H1 (cell line): ENCODE measurements around the gene TMEM120A. TPM values are rescaled to one million over a fixed set of nuclear protein-coding genes. Genes with fewer than 3 reads are reported as not detected.

ENCODE experiments used
- CTCF ChIA-PET: fragments of 300-600 bp; sonication (Branson Sonifier 250); formaldehyde crosslinking; loops from one replicate; lab custom pipeline; 2021; ENCODE audit not compliant: partially characterized antibody; lab: Charles Lee
- POLR2A ChIA-PET: fragments of 300-600 bp; sonication (Branson Sonifier 250); formaldehyde crosslinking; loops from one replicate; lab custom pipeline; 2021; ENCODE audit warnings: inconsistent platforms; ENCODE audit not compliant: partially characterized antibody; lab: Charles Lee
- DNase-seq, 2 experiments: peaks; one replicate each; pipeline versions ENCODE4 v3.0.0 to v3.0.0-alpha.2; 2010 to 2022; ENCODE audit warnings: low spot score in 2 of 2, low read depth in 1 of 2, mixed read lengths in 1 of 2
- FAIRE-seq: peaks from 2 replicates; lab custom pipeline; 2011; peaks lifted over from hg19 to GRCh38; lab: Jason Lieb, UNC
- H2AFZ ChIP-seq: 2 replicates; pipeline ENCODE4 v1.8.1; 2012; ENCODE audit warnings: low read length, inconsistent platforms
- H2AK5ac ChIP-seq: 2 replicates; pipeline ENCODE4 v1.6.1; 2013; ENCODE audit warnings: low read depth, low read length
- H2BK120ac ChIP-seq: replicated peaks from 2 replicates; pipeline ENCODE3; 2013; ENCODE audit warnings: low read depth, low read length, inconsistent platforms
- H2BK12ac ChIP-seq: 2 replicates; pipeline ENCODE4 v1.6.1; 2013; ENCODE audit warnings: low read depth, low read length
- H2BK15ac ChIP-seq: 2 replicates; pipeline ENCODE4 v1.6.1; 2013; ENCODE audit warnings: low read length
- H2BK20ac ChIP-seq: 2 replicates; pipeline ENCODE4 v1.6.1; 2013; ENCODE audit warnings: low read length
- H2BK5ac ChIP-seq: 2 replicates; pipeline ENCODE4 v1.6.1; 2013; ENCODE audit warnings: low read depth, low read length
- H3K14ac ChIP-seq: 2 replicates; pipeline ENCODE4 v1.6.1; 2013; ENCODE audit warnings: inconsistent platforms; ENCODE audit not compliant: insufficient read length
- H3K18ac ChIP-seq: 2 replicates; pipeline ENCODE4 v1.6.1; 2013; ENCODE audit warnings: low read length; ENCODE audit errors: extremely low read depth
- H3K23ac ChIP-seq: 2 replicates; pipeline ENCODE4 v1.6.1; 2013; ENCODE audit warnings: inconsistent platforms; ENCODE audit not compliant: insufficient read length
- H3K23me2 ChIP-seq: 2 replicates; pipeline ENCODE4 v1.6.1; 2013; ENCODE audit warnings: low read depth, low read length
- H3K27ac ChIP-seq: 2 replicates; pipeline ENCODE4 v1.6.1; 2011; ENCODE audit warnings: low read depth, low read length, inconsistent platforms
- H3K27me3 ChIP-seq, 4 experiments: replicated peaks in 1 of 4; 1 replicate in 1 of 4; 2 replicates in 3 of 4; pipeline versions ENCODE4 v1.6.1 to v1.8.1; 2011 to 2013; ENCODE audit warnings: low read length in 3 of 4, mild to moderate bottlenecking in 3 of 4, inconsistent platforms in 2 of 4, mixed read lengths in 2 of 4, moderate library complexity in 1 of 4; ENCODE audit not compliant: control insufficient read depth in 3 of 4, insufficient read depth in 3 of 4; ENCODE audit errors: extremely low read depth in 1 of 4
- H3K36me3 ChIP-seq, 4 experiments: 2 replicates each; pipeline versions ENCODE4 v1.6.1 to v1.8.1; 2011 to 2013; ENCODE audit warnings: mild to moderate bottlenecking in 4 of 4, low read length in 3 of 4, moderate library complexity in 2 of 4, control low read depth in 1 of 4, inconsistent platforms in 1 of 4; ENCODE audit not compliant: insufficient read depth in 4 of 4, control insufficient read depth in 2 of 4
- H3K4ac ChIP-seq: replicated peaks from 2 replicates; pipeline ENCODE3; 2013; ENCODE audit warnings: low read length, low read depth, mixed read lengths, inconsistent platforms; ENCODE audit not compliant: insufficient read length
- H3K4me1 ChIP-seq, 4 experiments: replicated peaks in 1 of 4; 1 replicate in 1 of 4; 2 replicates in 3 of 4; pipeline versions ENCODE4 v1.6.1 to v1.8.1; 2011 to 2013; ENCODE audit warnings: low read length in 3 of 4, inconsistent platforms in 2 of 4, mixed read lengths in 1 of 4; ENCODE audit not compliant: insufficient read depth in 4 of 4, control insufficient read depth in 3 of 4
- H3K4me2 ChIP-seq, 2 experiments: 2 replicates each; pipeline versions ENCODE4 v1.6.1 to v1.8.1; 2011 to 2013; ENCODE audit warnings: low read depth in 2 of 2, low read length in 2 of 2, control low read depth in 1 of 2, inconsistent platforms in 1 of 2, mild to moderate bottlenecking in 1 of 2; ENCODE audit not compliant: insufficient read depth in 1 of 2
- H3K4me3 ChIP-seq, 4 experiments: fragments of 200-600, 300-600 bp in 1 of 4; sonication (generic), shearing (Covaris generic), sonication (Bioruptor Twin) in 1 of 4; 2 replicates each; pipeline versions ENCODE4 v1.5.1 to v1.8.1; 2011 to 2016; ENCODE audit warnings: low read length in 4 of 4, low read depth in 3 of 4, control low read depth in 2 of 4, inconsistent platforms in 2 of 4, mild to moderate bottlenecking in 2 of 4, mixed read lengths in 1 of 4, moderate library complexity in 1 of 4; ENCODE audit not compliant: insufficient read depth in 2 of 4; ENCODE audit errors: extremely low read depth in 1 of 4
- H3K56ac ChIP-seq: replicated peaks from 2 replicates; pipeline ENCODE3; 2013; ENCODE audit warnings: low read depth, mild to moderate bottlenecking, mixed read lengths, low read length, inconsistent platforms; ENCODE audit not compliant: insufficient read length
- H3K79me1 ChIP-seq: 2 replicates; pipeline ENCODE4 v1.6.1; 2013; ENCODE audit warnings: low read depth, low read length, control low read depth
- H3K79me2 ChIP-seq, 2 experiments: 2 replicates each; pipeline versions ENCODE4 v1.6.1 to v1.8.1; 2012 to 2013; ENCODE audit warnings: low read length in 2 of 2, mild to moderate bottlenecking in 2 of 2, inconsistent platforms in 1 of 2; ENCODE audit not compliant: insufficient read depth in 2 of 2, control insufficient read depth in 1 of 2
- H3K9ac ChIP-seq, 4 experiments: replicated peaks in 1 of 4; 1 replicate in 1 of 4; 2 replicates in 3 of 4; pipeline versions ENCODE4 v1.6.1 to v1.8.1; 2011 to 2013; ENCODE audit warnings: low read depth in 3 of 4, low read length in 3 of 4, control low read depth in 2 of 4, mild to moderate bottlenecking in 2 of 4, moderate library complexity in 2 of 4, inconsistent platforms in 1 of 4; ENCODE audit errors: extremely low read depth in 1 of 4
- H3K9me3 ChIP-seq, 2 experiments: 2 replicates each; pipeline versions ENCODE4 v1.6.1 to v1.8.1; 2012 to 2013; ENCODE audit warnings: mild to moderate bottlenecking in 2 of 2, moderate library complexity in 2 of 2, control low read depth in 1 of 2, inconsistent platforms in 1 of 2, low read depth in 1 of 2, low read length in 1 of 2, mixed read lengths in 1 of 2; ENCODE audit not compliant: insufficient read depth in 2 of 2
- H4K20me1 ChIP-seq, 2 experiments: replicated peaks in 1 of 2; 2 replicates each; pipeline versions ENCODE3 to v1.8.1; 2011 to 2013; ENCODE audit warnings: inconsistent platforms in 2 of 2, low read length in 2 of 2, mild to moderate bottlenecking in 1 of 2; ENCODE audit not compliant: insufficient read depth in 2 of 2, control insufficient read depth in 1 of 2
- H4K5ac ChIP-seq: 2 replicates; pipeline ENCODE4 v1.6.1; 2013; ENCODE audit warnings: low read length, low read depth, mixed read lengths, inconsistent platforms; ENCODE audit not compliant: insufficient read length
- H4K8ac ChIP-seq: 2 replicates; pipeline ENCODE4 v1.8.0; 2013; ENCODE audit warnings: mild to moderate bottlenecking, moderate library complexity, low read length, inconsistent platforms; ENCODE audit not compliant: insufficient read depth; ENCODE audit errors: extremely low read depth
- H4K91ac ChIP-seq: replicated peaks from 2 replicates; pipeline ENCODE3; 2013; ENCODE audit warnings: low read length, mixed read lengths, inconsistent platforms; ENCODE audit not compliant: insufficient read length
- BACH1 ChIP-seq: IDR thresholded peaks from 2 replicates; pipeline ENCODE4 v1.6.1; 2012; ENCODE audit warnings: low read length, improper control_type of control experiment
- BRCA1 ChIP-seq: IDR thresholded peaks from 2 replicates; pipeline ENCODE4 v1.6.1; 2012; ENCODE audit warnings: low read depth, low read length, improper control_type of control experiment
- CBX5 ChIP-seq: fragments of 300-800, 300-1000 bp; sonication (generic); IDR thresholded peaks from 2 replicates; pipeline ENCODE4 v1.7.1; 2016; ENCODE audit warnings: antibody characterized with exemption, low read length, low read depth
- EP300 ChIP-seq, 2 experiments: IDR thresholded peaks; 1 replicate in 1 of 2; 2 replicates in 1 of 2; pipeline ENCODE4 v1.6.1; 2011 to 2012; ENCODE audit warnings: low read depth in 2 of 2, low read length in 2 of 2, mild to moderate bottlenecking in 2 of 2, borderline replicate concordance in 1 of 2, inconsistent platforms in 1 of 2, moderate library complexity in 1 of 2
- KDM5A ChIP-seq: fragments of 200-600 bp; IDR thresholded peaks from 2 replicates; pipeline ENCODE4 v1.7.1; 2012; ENCODE audit warnings: mild to moderate bottlenecking, low read length, inconsistent platforms, mixed read lengths
- MAFK ChIP-seq: IDR thresholded peaks from 2 replicates; pipeline ENCODE4 v1.6.1; 2012; ENCODE audit warnings: low read depth, mild to moderate bottlenecking, improper control_type of control experiment, low read length
- PHF8 ChIP-seq: fragments of 200-600 bp; sonication (generic); conservative IDR thresholded peaks from 2 replicates; pipeline ENCODE4 v1.7.1; 2012; ENCODE audit warnings: low read depth, mild to moderate bottlenecking, inconsistent platforms, low read length, moderate library complexity
- POLR2AphosphoS5 ChIP-seq: IDR thresholded peaks from 2 replicates; pipeline ENCODE4 v1.6.1; 2011; ENCODE audit warnings: low read depth, low read length
- RXRA ChIP-seq: IDR thresholded peaks from 2 replicates; pipeline ENCODE4 v1.6.1; 2011; ENCODE audit warnings: low read depth, mild to moderate bottlenecking, low read length, moderate library complexity; ENCODE audit not compliant: insufficient read depth
- SAP30 ChIP-seq: fragments of 300-600 bp; sonication (generic); IDR thresholded peaks from 2 replicates; pipeline ENCODE4 v1.7.1; 2012; ENCODE audit warnings: low read length, moderate library complexity, mild to moderate bottlenecking, inconsistent platforms; ENCODE audit not compliant: insufficient read depth, insufficient replicate concordance
- SP1 ChIP-seq: IDR thresholded peaks from 2 replicates; pipeline ENCODE4 v1.6.1; 2011; ENCODE audit warnings: low read depth, low read length
- TAF1 ChIP-seq: IDR thresholded peaks from 2 replicates; pipeline ENCODE4 v1.6.1; 2011; ENCODE audit warnings: mild to moderate bottlenecking, low read depth, low read length
- TBP ChIP-seq: IDR thresholded peaks from 2 replicates; pipeline ENCODE4 v1.6.1; 2011; ENCODE audit warnings: low read depth, low read length, improper control_type of control experiment
- TEAD4 ChIP-seq: IDR thresholded peaks from 2 replicates; pipeline ENCODE4 v1.6.1; 2012; ENCODE audit warnings: low read depth, low read length, inconsistent platforms, mixed read lengths
- WGBS, 2 experiments: shearing (Covaris generic) in 1 of 2; methylation state at CpG; one replicate each; pipeline versions ENCODE4 v1.1.6 to v1.1.7; 2013 to 2015; ENCODE audit warnings: low lambda C conversion rate in 2 of 2, mixed read lengths in 2 of 2, inconsistent platforms in 1 of 2, low coverage in 1 of 2, missing lambda C conversion rate in 1 of 2; ENCODE audit not compliant: insufficient replicate concordance in 2 of 2, insufficient coverage in 1 of 2, insufficient read length in 1 of 2; ENCODE audit errors: extremely low coverage in 1 of 2, missing lambda C conversion rate in 1 of 2; 5-methylcytosine and 5-hydroxymethylcytosine counted together
- polyA plus RNA-seq, 7 experiments: library from polyadenylated mRNA; depleted of rRNA in 3 of 7; stranded (reverse) in 5 of 7; unstranded in 2 of 7; fragments of >200 nt in 5 of 7; fragments of 200-250 nt in 2 of 7; gene quantifications; 1 replicate in 5 of 7; 2 replicates in 1 of 7; 4 replicates in 1 of 7; pipeline versions ENCODE4 v1.2.1 to v1.2.3, GENCODE V29; 2011 to 2013; ENCODE audit warnings: missing spikeins in 2 of 7, mixed read lengths in 2 of 7
- total RNA-seq: library from RNA; stranded (reverse); fragmentation: NEBNext Ultra II Directional; extraction: Animal tissue kit (Norgen Biotek cat#: 25700); gene quantifications from 2 replicates; pipeline ENCODE4 v1.2.1, GENCODE V29; 2021

Gene TMEM120A
- total and polyA plus RNA-seq, 2 of the 8 experiments (the other 6 are each of a cell fraction or from before 2014, with no cell fraction given), result 15.6 to 49.9 TPM

DNA sequence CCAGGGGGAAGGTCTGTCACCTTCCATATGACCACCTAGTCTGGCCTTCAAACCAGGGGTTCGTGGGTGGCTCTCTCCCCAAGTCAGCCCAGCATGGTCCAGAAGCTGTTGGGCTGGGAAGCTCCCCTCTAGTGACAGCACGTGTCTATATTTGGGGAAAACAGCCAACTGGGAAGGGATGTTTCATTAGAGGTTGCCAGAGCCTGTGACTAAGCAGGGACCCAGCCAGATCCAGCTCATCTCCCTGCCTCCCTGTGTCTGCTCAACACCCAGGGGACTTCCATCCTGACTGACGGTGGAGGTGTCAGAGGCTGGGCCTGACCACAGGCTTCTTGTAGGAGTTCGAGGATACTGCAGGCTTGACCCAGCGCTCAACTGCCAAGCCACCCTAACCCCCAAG is 42.9 kb upstream of the TMEM120A start:
- FAIRE-seq, result no peak
- Histone ChIP-seq H2AFZ (no peak overlapping the region), H3K4ac (no peak overlapping the region), H2BK15ac (no peak overlapping the region), H3K18ac (no peak overlapping the region), H3K4me2 (no peak overlapping the region), H2BK5ac (no peak overlapping the region), H3K79me2 (peaks cover 0 to 3% of the 10 kb centered on the region in 2 experiments; a peak in 1 of 4 replicates), H3K27ac (no peak overlapping the region; the same call in 1 of the 2 replicates), H4K8ac (no peak overlapping the region), H2BK20ac (no peak overlapping the region), H3K14ac (no peak overlapping the region), H3K9me3 (no peaks in the 10 kb centered on the region), H2BK12ac (no peak overlapping the region), H4K91ac (no peak overlapping the region), H3K4me1 (no peaks in the 10 kb centered on the region), H2BK120ac (no peak overlapping the region), H4K20me1 (peaks cover 0 to 4% of the 10 kb centered on the region in 2 experiments), H3K56ac (no peak overlapping the region), H4K5ac (no peak overlapping the region), H3K79me1 (no peaks in the 10 kb centered on the region; the same call in 1 of the 2 replicates), H3K9ac (no peak overlapping the region), H2AK5ac (no peak overlapping the region), H3K23me2 (no peaks in the 10 kb centered on the region), H3K4me3 (no peak overlapping the region), H3K23ac (no peak overlapping the region), H3K27me3 (no peaks in the 10 kb centered on the region), H3K36me3 (no peaks in the 10 kb centered on the region)
- TF ChIP-seq CBX5 (no peak), PHF8 (no peak), BRCA1 (no peak), KDM5A (no peak), TEAD4 (no peak), EP300 (IDR thresholded peaks at IDR 0.05; ENCODE audit: borderline replicate concordance in 1 of 2, low read depth in 2 of 2, low read length in 2 of 2) (no peak), BACH1 (no peak), MAFK (no peak), SAP30 (no peak), POLR2AphosphoS5 (no peak), SP1 (no peak), TBP (no peak), TAF1 (no peak), RXRA (no peak)
- ChIA-PET CTCF (interaction anchor here (0.6 to 2.3 kb wide), 4 partner anchors 15 to 226 kb away, joined by 3 to 12 read pairs (median 4); no protein-coding TSS in a partner anchor), POLR2A (interaction anchor here (1.2 to 2.7 kb wide), 4 partner anchors 10 to 19 kb away, joined by 3 to 16 read pairs (median 6); partner anchors contain the start of genes MDH2 and STYXL1)
- no peak for DNase-seq
- 88% methylated on average over 5 of the region's 5 CpGs; no CpG with 5 or more reads in 1 of the 2 experiments for WGBS, 2 experiments
